ENCODE results near the gene SP7. TPM values are rescaled to one million over a fixed set of nuclear protein-coding genes. Genes with fewer than 3 reads are reported as not detected.

The SP7 gene
- total and polyA plus RNA-seq, 9 of the 15 experiments (the other 6 are each of a cell fraction or from before 2014, with no cell fraction given), result 0.04 TPM; not detected in 8

DNA sequence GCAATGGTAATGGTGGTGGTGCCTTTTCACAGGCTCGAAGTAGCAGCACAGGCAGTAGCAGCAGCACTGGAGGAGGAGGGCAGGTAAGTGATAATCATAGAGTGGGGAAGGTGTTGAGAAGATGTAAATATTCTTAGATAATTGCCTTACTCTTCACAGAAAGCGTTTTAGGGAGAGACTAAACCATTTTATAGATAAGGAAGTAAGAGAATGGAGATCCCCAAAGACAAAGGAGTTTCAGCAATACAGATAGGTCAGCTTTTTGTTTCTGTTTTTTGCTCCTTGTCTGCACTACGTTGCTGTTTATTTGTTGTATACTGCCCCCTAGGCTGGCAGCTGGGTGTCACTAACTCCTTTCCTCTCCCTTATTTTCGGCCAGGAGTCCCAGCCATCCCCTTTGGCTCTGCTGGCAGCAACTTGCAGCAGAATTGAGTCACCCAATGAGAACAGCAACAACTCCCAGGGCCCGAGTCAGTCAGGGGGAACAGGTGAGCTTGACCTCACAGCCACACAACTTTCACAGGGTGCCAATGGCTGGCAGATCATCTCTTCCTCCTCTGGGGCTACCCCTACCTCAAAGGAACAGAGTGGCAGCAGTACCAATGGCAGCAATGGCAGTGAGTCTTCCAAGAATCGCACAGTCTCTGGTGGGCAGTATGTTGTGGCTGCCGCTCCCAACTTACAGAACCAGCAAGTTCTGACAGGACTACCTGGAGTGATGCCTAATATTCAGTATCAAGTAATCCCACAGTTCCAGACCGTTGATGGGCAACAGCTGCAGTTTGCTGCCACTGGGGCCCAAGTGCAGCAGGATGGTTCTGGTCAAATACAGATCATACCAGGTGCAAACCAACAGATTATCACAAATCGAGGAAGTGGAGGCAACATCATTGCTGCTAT lies 45.8 kb upstream of the SP7 start (continued):
- TF ChIP-seq, protein P1, sequence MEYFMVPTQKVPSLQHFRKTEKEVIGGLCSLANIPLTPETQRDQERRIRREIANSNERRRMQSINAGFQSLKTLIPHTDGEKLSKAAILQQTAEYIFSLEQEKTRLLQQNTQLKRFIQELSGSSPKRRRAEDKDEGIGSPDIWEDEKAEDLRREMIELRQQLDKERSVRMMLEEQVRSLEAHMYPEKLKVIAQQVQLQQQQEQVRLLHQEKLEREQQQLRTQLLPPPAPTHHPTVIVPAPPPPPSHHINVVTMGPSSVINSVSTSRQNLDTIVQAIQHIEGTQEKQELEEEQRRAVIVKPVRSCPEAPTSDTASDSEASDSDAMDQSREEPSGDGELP (CRISPR knock-in tag; IDR thresholded peaks at IDR 0.05; ENCODE audit: borderline replicate concordance), result peak; percentile 69
- TF ChIP-seq DNMT1 (IDR thresholded peaks at IDR 0.05) (no peak), ZBTB8A (IDR thresholded peaks at IDR 0.05; ENCODE audit: partially characterized antibody) (no peak), HDAC3 (IDR thresholded peaks at IDR 0.05; ENCODE audit: borderline replicate concordance, partially characterized antibody) (no peak), SMAD4 (CRISPR knock-in tag; conservative IDR thresholded peaks at IDR 0.05) (no peak), MYC (IDR thresholded peaks at IDR 0.05; ENCODE audit: low read depth, low read length) (peak; percentile 32; the same call in 1 of the 2 replicates), MYC (CRISPR knock-in tag; IDR thresholded peaks at IDR 0.05; ENCODE audit: borderline replicate concordance, low read depth) (no peak), SMARCA4 (IDR thresholded peaks at IDR 0.05) (no peak; the same call in 1 of the 2 replicates), TFAM (CRISPR knock-in tag; conservative IDR thresholded peaks at IDR 0.05) (no peak), CHD4 (IDR thresholded peaks at IDR 0.05; ENCODE audit: insufficient read depth, insufficient replicate concordance, low read depth, low read length, poor library complexity, severe bottlenecking) (no peak), ZNF408 (CRISPR knock-in tag; IDR thresholded peaks at IDR 0.05; ENCODE audit: low read depth) (no peak)
- TF ChIP-seq, protein P2, sequence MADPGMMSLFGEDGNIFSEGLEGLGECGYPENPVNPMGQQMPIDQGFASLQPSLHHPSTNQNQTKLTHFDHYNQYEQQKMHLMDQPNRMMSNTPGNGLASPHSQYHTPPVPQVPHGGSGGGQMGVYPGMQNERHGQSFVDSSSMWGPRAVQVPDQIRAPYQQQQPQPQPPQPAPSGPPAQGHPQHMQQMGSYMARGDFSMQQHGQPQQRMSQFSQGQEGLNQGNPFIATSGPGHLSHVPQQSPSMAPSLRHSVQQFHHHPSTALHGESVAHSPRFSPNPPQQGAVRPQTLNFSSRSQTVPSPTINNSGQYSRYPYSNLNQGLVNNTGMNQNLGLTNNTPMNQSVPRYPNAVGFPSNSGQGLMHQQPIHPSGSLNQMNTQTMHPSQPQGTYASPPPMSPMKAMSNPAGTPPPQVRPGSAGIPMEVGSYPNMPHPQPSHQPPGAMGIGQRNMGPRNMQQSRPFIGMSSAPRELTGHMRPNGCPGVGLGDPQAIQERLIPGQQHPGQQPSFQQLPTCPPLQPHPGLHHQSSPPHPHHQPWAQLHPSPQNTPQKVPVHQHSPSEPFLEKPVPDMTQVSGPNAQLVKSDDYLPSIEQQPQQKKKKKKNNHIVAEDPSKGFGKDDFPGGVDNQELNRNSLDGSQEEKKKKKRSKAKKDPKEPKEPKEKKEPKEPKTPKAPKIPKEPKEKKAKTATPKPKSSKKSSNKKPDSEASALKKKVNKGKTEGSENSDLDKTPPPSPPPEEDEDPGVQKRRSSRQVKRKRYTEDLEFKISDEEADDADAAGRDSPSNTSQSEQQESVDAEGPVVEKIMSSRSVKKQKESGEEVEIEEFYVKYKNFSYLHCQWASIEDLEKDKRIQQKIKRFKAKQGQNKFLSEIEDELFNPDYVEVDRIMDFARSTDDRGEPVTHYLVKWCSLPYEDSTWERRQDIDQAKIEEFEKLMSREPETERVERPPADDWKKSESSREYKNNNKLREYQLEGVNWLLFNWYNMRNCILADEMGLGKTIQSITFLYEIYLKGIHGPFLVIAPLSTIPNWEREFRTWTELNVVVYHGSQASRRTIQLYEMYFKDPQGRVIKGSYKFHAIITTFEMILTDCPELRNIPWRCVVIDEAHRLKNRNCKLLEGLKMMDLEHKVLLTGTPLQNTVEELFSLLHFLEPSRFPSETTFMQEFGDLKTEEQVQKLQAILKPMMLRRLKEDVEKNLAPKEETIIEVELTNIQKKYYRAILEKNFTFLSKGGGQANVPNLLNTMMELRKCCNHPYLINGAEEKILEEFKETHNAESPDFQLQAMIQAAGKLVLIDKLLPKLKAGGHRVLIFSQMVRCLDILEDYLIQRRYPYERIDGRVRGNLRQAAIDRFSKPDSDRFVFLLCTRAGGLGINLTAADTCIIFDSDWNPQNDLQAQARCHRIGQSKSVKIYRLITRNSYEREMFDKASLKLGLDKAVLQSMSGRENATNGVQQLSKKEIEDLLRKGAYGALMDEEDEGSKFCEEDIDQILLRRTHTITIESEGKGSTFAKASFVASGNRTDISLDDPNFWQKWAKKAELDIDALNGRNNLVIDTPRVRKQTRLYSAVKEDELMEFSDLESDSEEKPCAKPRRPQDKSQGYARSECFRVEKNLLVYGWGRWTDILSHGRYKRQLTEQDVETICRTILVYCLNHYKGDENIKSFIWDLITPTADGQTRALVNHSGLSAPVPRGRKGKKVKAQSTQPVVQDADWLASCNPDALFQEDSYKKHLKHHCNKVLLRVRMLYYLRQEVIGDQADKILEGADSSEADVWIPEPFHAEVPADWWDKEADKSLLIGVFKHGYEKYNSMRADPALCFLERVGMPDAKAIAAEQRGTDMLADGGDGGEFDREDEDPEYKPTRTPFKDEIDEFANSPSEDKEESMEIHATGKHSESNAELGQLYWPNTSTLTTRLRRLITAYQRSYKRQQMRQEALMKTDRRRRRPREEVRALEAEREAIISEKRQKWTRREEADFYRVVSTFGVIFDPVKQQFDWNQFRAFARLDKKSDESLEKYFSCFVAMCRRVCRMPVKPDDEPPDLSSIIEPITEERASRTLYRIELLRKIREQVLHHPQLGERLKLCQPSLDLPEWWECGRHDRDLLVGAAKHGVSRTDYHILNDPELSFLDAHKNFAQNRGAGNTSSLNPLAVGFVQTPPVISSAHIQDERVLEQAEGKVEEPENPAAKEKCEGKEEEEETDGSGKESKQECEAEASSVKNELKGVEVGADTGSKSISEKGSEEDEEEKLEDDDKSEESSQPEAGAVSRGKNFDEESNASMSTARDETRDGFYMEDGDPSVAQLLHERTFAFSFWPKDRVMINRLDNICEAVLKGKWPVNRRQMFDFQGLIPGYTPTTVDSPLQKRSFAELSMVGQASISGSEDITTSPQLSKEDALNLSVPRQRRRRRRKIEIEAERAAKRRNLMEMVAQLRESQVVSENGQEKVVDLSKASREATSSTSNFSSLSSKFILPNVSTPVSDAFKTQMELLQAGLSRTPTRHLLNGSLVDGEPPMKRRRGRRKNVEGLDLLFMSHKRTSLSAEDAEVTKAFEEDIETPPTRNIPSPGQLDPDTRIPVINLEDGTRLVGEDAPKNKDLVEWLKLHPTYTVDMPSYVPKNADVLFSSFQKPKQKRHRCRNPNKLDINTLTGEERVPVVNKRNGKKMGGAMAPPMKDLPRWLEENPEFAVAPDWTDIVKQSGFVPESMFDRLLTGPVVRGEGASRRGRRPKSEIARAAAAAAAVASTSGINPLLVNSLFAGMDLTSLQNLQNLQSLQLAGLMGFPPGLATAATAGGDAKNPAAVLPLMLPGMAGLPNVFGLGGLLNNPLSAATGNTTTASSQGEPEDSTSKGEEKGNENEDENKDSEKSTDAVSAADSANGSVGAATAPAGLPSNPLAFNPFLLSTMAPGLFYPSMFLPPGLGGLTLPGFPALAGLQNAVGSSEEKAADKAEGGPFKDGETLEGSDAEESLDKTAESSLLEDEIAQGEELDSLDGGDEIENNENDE (IDR thresholded peaks at IDR 0.05; ENCODE audit: low read depth, low read length), result no peak

All from K562 (cell line).